HCT116 (cell line): ENCODE results near the gene TRIM69. TPM values are rescaled to one million over a fixed set of nuclear protein-coding genes. Genes with fewer than 3 reads are reported as not detected.

ENCODE experiments used
- ATAC-seq: fragments of 200-7000 bp; cut with Tn5 transposase; 2 replicates; pipeline ENCODE4 v1.9.1; 2020; ENCODE audit warnings: mild to moderate bottlenecking, moderate library complexity
- BruUV-seq: library from RNA; stranded (reverse); fragments of 400-500 nt; replicated peaks from 2 replicates; lab custom pipeline; 2021; lab: Mats Ljungman, UMichigan
- CTCF ChIA-PET: fragments of 300-600 bp; sonication (Branson Sonifier 250); formaldehyde crosslinking; loops from one replicate; lab custom pipeline; 2021; ENCODE audit warnings: antibody characterized with exemption; lab: Charles Lee
- POLR2A ChIA-PET: fragments of 300-600, 350-600 bp; sonication (Branson Sonifier 250); formaldehyde crosslinking; loops from one replicate; lab custom pipeline; 2021; ENCODE audit warnings: antibody characterized with exemption; lab: Charles Lee
- RAD21 ChIA-PET, 2 experiments: fragments of 300-600 bp; sonication (Branson Sonifier 250); formaldehyde crosslinking; loops; one replicate each; lab custom pipeline; 2023; ENCODE audit warnings: low total read pairs in 2 of 2; ENCODE audit not compliant: uncharacterized antibody in 2 of 2, unreplicated experiment in 2 of 2, low non-redundant PET in 1 of 2; lab: Charles Lee
- DNase-seq: peaks from one replicate; pipeline ENCODE4 v3.0.0-alpha.2; 2010; ENCODE audit warnings: low read depth, low spot score
- H2AFZ ChIP-seq: fragments of 200-600 bp; shearing (Covaris generic), sonication (generic); 2 replicates; pipeline ENCODE4 v1.6.1; 2017; ENCODE audit warnings: low read depth, mixed run types, mixed read lengths, antibody characterized with exemption, low read length; ENCODE audit not compliant: poor library complexity, severe bottlenecking
- H3K27ac ChIP-seq: 2 replicates; pipeline ENCODE4 v1.5.1; 2012; ENCODE audit warnings: low read depth, low read length
- H3K27me3 ChIP-seq: fragments of 200-600 bp; sonication (generic); 2 replicates; pipeline ENCODE4 v1.6.1; 2016; ENCODE audit warnings: mixed run types, low read length, mixed read lengths; ENCODE audit not compliant: insufficient read depth
- H3K36me3 ChIP-seq, 2 experiments: fragments of 200-500 bp in 1 of 2; fragments of 200-600 bp in 1 of 2; sonication (Bioruptor generic) in 1 of 2; sonication (generic) in 1 of 2; 2 replicates each; pipeline versions ENCODE4 v1.5.1 to v1.6.1; 2014 to 2016; ENCODE audit warnings: low read length in 2 of 2, inconsistent platforms in 1 of 2, mixed read lengths in 1 of 2, mixed run types in 1 of 2; ENCODE audit not compliant: insufficient read depth in 2 of 2, control insufficient read depth in 1 of 2
- H3K4me1 ChIP-seq, 2 experiments: fragments of 200-600 bp in 1 of 2; sonication (generic) in 1 of 2; 2 replicates each; pipeline versions ENCODE4 v1.5.1 to v1.6.1; 2012 to 2017; ENCODE audit warnings: low read length in 2 of 2, inconsistent platforms in 1 of 2, mild to moderate bottlenecking in 1 of 2, mixed read lengths in 1 of 2, mixed run types in 1 of 2, moderate library complexity in 1 of 2; ENCODE audit not compliant: insufficient read depth in 2 of 2, control insufficient read depth in 1 of 2
- H3K4me2 ChIP-seq: fragments of 200-600 bp; sonication (generic); 2 replicates; pipeline ENCODE4 v1.6.1; 2017; ENCODE audit warnings: mixed run types, low read length, mixed read lengths
- H3K4me3 ChIP-seq, 2 experiments: fragments of 200-600 bp in 1 of 2; sonication (generic) in 1 of 2; replicated peaks in 1 of 2; 2 replicates each; pipeline ENCODE4 v1.5.1; 2011 to 2016; ENCODE audit warnings: low read length in 2 of 2, control low read depth in 1 of 2, low read depth in 1 of 2, mild to moderate bottlenecking in 1 of 2, mixed read lengths in 1 of 2, mixed run types in 1 of 2
- H3K79me2 ChIP-seq: fragments of 200-600 bp; sonication (generic); 2 replicates; pipeline ENCODE4 v1.6.1; 2017; ENCODE audit warnings: mild to moderate bottlenecking, mixed run types, low read length, moderate library complexity, mixed read lengths; ENCODE audit not compliant: insufficient read depth
- H3K9ac ChIP-seq: fragments of 200-600 bp; sonication (generic); 2 replicates; pipeline ENCODE4 v1.6.1; 2016; ENCODE audit warnings: low read length, mixed read lengths
- H3K9me2 ChIP-seq: fragments of 200-600 bp; sonication (generic), shearing (Covaris generic); 2 replicates; pipeline ENCODE4 v1.6.1; 2017; ENCODE audit warnings: mixed run types, mild to moderate bottlenecking, moderate library complexity; ENCODE audit not compliant: insufficient read depth
- H3K9me3 ChIP-seq, 2 experiments: fragments of 200-500 bp in 1 of 2; fragments of 200-600 bp in 1 of 2; sonication (Bioruptor generic) in 1 of 2; sonication (generic) in 1 of 2; 2 replicates each; pipeline ENCODE4 v1.6.1; 2014 to 2017; ENCODE audit warnings: low read length in 2 of 2, mixed read lengths in 2 of 2, inconsistent platforms in 1 of 2, low read depth in 1 of 2, mild to moderate bottlenecking in 1 of 2, mixed run types in 1 of 2, moderate library complexity in 1 of 2; ENCODE audit not compliant: control insufficient read depth in 1 of 2, insufficient read depth in 1 of 2
- H4K20me1 ChIP-seq: fragments of 200-600 bp; sonication (generic), shearing (Covaris generic); 2 replicates; pipeline ENCODE4 v1.6.1; 2017; ENCODE audit warnings: mixed run types, mild to moderate bottlenecking, moderate library complexity; ENCODE audit not compliant: insufficient read depth
- ATF3 ChIP-seq: IDR thresholded peaks from 2 replicates; pipeline ENCODE4 v1.6.1; 2012
- CBX3 ChIP-seq: IDR thresholded peaks from 2 replicates; pipeline ENCODE4 v1.6.1; 2012; ENCODE audit warnings: low read depth
- ELF1 ChIP-seq: IDR thresholded peaks from 2 replicates; pipeline ENCODE4 v1.6.1; 2012; ENCODE audit warnings: low read depth, borderline replicate concordance
- FOSL1 ChIP-seq: IDR thresholded peaks from 2 replicates; pipeline ENCODE4 v1.6.1; 2012; ENCODE audit warnings: low read depth
- JUND ChIP-seq: IDR thresholded peaks from 2 replicates; pipeline ENCODE4 v1.6.1; 2012
- POLR2A ChIP-seq: IDR thresholded peaks from 2 replicates; pipeline ENCODE4 v1.7.0; 2011; ENCODE audit warnings: borderline replicate concordance; ENCODE audit not compliant: insufficient read depth, insufficient read length; ENCODE audit errors: extremely low read depth
- RAD21 ChIP-seq: IDR thresholded peaks from 2 replicates; pipeline ENCODE4 v1.6.1; 2012; ENCODE audit warnings: low read depth, mild to moderate bottlenecking
- REST ChIP-seq: IDR thresholded peaks from 2 replicates; pipeline ENCODE4 v1.6.1; 2012; ENCODE audit warnings: low read depth
- SIN3A ChIP-seq: IDR thresholded peaks from 2 replicates; pipeline ENCODE4 v1.6.1; 2012; ENCODE audit warnings: low read depth
- SP1 ChIP-seq: IDR thresholded peaks from 2 replicates; pipeline ENCODE4 v1.6.1; 2012; ENCODE audit warnings: low read depth
- SRF ChIP-seq: IDR thresholded peaks from 2 replicates; pipeline ENCODE4 v1.6.1; 2012; ENCODE audit warnings: low read depth
- TCF7L2 ChIP-seq: IDR thresholded peaks from 2 replicates; pipeline ENCODE4 v1.7.0; 2011; ENCODE audit warnings: borderline replicate concordance, inconsistent platforms; ENCODE audit not compliant: insufficient read depth, insufficient read length; ENCODE audit errors: extremely low read depth
- ZFX ChIP-seq: fragments of 450-650 bp; IDR thresholded peaks from 2 replicates; pipeline ENCODE4 v1.6.1; 2017
- intact Hi-C: fragments of 100-400 bp; cut with micrococcal nuclease; formaldehyde crosslinking; loops from 2 replicates; pipeline ENCODE4 v1.10.0; 2022
- total RNA-seq: library from RNA; stranded (reverse); gene quantifications from one replicate; pipeline ENCODE4 v1.2.1, GENCODE V29; 2021; ENCODE audit not compliant: unreplicated experiment

Gene TRIM69
- total RNA-seq, 1 experiment from 2014 or later, result 13.0 TPM

GRCh38 chr15:44788748-44789147 lies 52.4 kb downstream of the TRIM69 start:
- ChIA-PET RAD21 (interaction anchor here in 1 of 2 experiments (0.7 kb wide), 1 partner anchor 124 kb away, joined by 4 read pairs; no protein-coding TSS in a partner anchor), POLR2A (no interaction called here), CTCF (no interaction called here)
- ATAC-seq, result no peak
- Histone ChIP-seq H3K27me3 (no peaks in the 10 kb centered on the region), H3K27ac (no peak overlapping the region), H3K79me2 (no peaks in the 10 kb centered on the region), H3K9ac (no peak overlapping the region), H3K4me3 (no peak overlapping the region), H3K4me2 (no peak overlapping the region), H2AFZ (no peak overlapping the region), H3K36me3 (no peaks in the 10 kb centered on the region), H3K4me1 (peaks cover 2 to 4% of the 10 kb centered on the region in 2 experiments; a peak in 3 of 4 replicates), H3K9me2 (no peaks in the 10 kb centered on the region), H3K9me3 (no peaks in the 10 kb centered on the region), H4K20me1 (no peaks in the 10 kb centered on the region)
- BruUV-seq, result no TSS peak
- no peak for TF ChIP-seq FOSL1
- TF ChIP-seq SIN3A, result no peak
- TF ChIP-seq JUND, result no peak
- no peak for TF ChIP-seq SP1
- TF ChIP-seq SRF, result no peak
- no peak for TF ChIP-seq CBX3
- TF ChIP-seq ZFX, result no peak
- no peak for TF ChIP-seq ATF3
- intact Hi-C loops, result no loop called here
- DNase-seq, result no peak

GRCh38 chr15:44790215-44790614 lies 53.9 kb downstream of the TRIM69 start:
- Histone ChIP-seq H3K27ac (no peak overlapping the region), H3K27me3 (no peaks in the 10 kb centered on the region), H3K4me3 (no peak overlapping the region), H3K9me3 (no peaks in the 10 kb centered on the region), H3K9me2 (no peaks in the 10 kb centered on the region), H3K79me2 (no peaks in the 10 kb centered on the region), H3K36me3 (no peaks in the 10 kb centered on the region), H4K20me1 (no peaks in the 10 kb centered on the region), H3K4me1 (no peaks in the 10 kb centered on the region), H3K4me2 (no peak overlapping the region), H3K9ac (no peak overlapping the region), H2AFZ (no peak overlapping the region)
- intact Hi-C loops, result no loop called here
- ATAC-seq, result no peak
- no TSS peak for BruUV-seq
- RAD21 ChIA-PET, result no interaction called here
- DNase-seq, result no peak
- TF ChIP-seq TCF7L2, result no peak
- no peak for TF ChIP-seq ATF3
- TF ChIP-seq POLR2A, result no peak
- no peak for TF ChIP-seq ELF1
- no peak for TF ChIP-seq CBX3
- no peak for TF ChIP-seq RAD21
- TF ChIP-seq REST, result no peak
- TF ChIP-seq FOSL1, result no peak
- TF ChIP-seq SRF, result no peak
- no peak for TF ChIP-seq SIN3A
- TF ChIP-seq SP1, result no peak
- CTCF ChIA-PET, result no interaction called here
- POLR2A ChIA-PET, result no interaction called here
